ENCODE results near the gene SOHLH1.

GRCh38 chr9:135664801-135665794 lies 34.2 kb downstream of the SOHLH1 start:
- TF ChIP-seq CTCF (IDR thresholded peaks at IDR 0.05) (no peak), ZFX (IDR thresholded peaks at IDR 0.05; ENCODE audit: borderline replicate concordance) (no peak)
